Calu3 (cell line): ENCODE results near the gene SAMD4A. TPM values are rescaled to one million over a fixed set of nuclear protein-coding genes. Genes with fewer than 3 reads are reported as not detected.

Experiments
- BruUV-seq: library from RNA; stranded (reverse); fragments of 400-500 nt; replicated peaks from 2 replicates; lab custom pipeline; 2021; lab: Mats Ljungman, UMichigan
- CTCF ChIA-PET: fragments of 300-600 bp; sonication (Branson Sonifier 250); formaldehyde crosslinking; loops from one replicate; lab custom pipeline; 2022; ENCODE audit warnings: antibody characterized with exemption; lab: Charles Lee
- DNase-seq: peaks from one replicate; pipeline ENCODE4 v3.0.0; 2022
- H3K27ac Mint-ChIP-seq: one replicate; pipeline ENCODE4 v1.8.0; 2022; ENCODE audit warnings: mixed read lengths; ENCODE audit not compliant: unreplicated experiment
- H3K27me3 Mint-ChIP-seq: one replicate; pipeline ENCODE4 v1.8.0; 2022; ENCODE audit warnings: mixed read lengths; ENCODE audit not compliant: unreplicated experiment
- H3K36me3 Mint-ChIP-seq: one replicate; pipeline ENCODE4 v1.8.0; 2022; ENCODE audit warnings: mild to moderate bottlenecking, moderate library complexity, mixed read lengths; ENCODE audit not compliant: insufficient read depth, unreplicated experiment
- H3K4me1 Mint-ChIP-seq: one replicate; pipeline ENCODE4 v1.8.0; 2022; ENCODE audit warnings: mild to moderate bottlenecking, low read depth, mixed read lengths; ENCODE audit not compliant: unreplicated experiment
- H3K4me3 Mint-ChIP-seq: one replicate; pipeline ENCODE4 v1.8.0; 2022; ENCODE audit warnings: mild to moderate bottlenecking, low read depth, moderate library complexity, mixed read lengths; ENCODE audit not compliant: unreplicated experiment
- H3K9me3 Mint-ChIP-seq: one replicate; pipeline ENCODE4 v1.8.0; 2022; ENCODE audit warnings: low read depth, mixed read lengths; ENCODE audit not compliant: unreplicated experiment
- CTCF ChIP-seq: fragments of 200-600 bp; IDR thresholded peaks from one replicate; pipeline ENCODE4 v1.8.0; 2022; ENCODE audit warnings: antibody characterized with exemption; ENCODE audit not compliant: unreplicated experiment
- intact Hi-C: fragments of 100-400 bp; cut with micrococcal nuclease; formaldehyde crosslinking; loops from one replicate; pipeline ENCODE4 v1.10.0; 2022; ENCODE audit not compliant: unreplicated experiment
- total RNA-seq: library from RNA; stranded (reverse); gene quantifications from 2 replicates; pipeline ENCODE4 v1.2.3, GENCODE V29; 2022

Gene SAMD4A
- total RNA-seq, 1 experiment from 2014 or later: 14.4 TPM

- DNase-seq: no peak
- Mint-ChIP-seq H3K27ac (no peak overlapping the region), H3K4me3 (no peak overlapping the region), H3K4me1 (no peaks in the 10 kb centered on the region), H3K36me3 (no peaks in the 10 kb centered on the region), H3K27me3 (peaks cover 17% of the 10 kb centered on the region), H3K9me3 (peaks cover 3% of the 10 kb centered on the region)
- intact Hi-C loops: no loop called here
- no peak for TF ChIP-seq CTCF
- CTCF ChIA-PET: no interaction called here
- BruUV-seq: no TSS peak
Observed at GRCh38 chr14:54549862-54550261, 17.1 kb upstream of the SAMD4A start.

GRCh38 chr14:54550514-54550913 is 16.4 kb upstream of the SAMD4A start:
- Mint-ChIP-seq H3K4me3 (no peak overlapping the region), H3K9me3 (peaks cover 3% of the 10 kb centered on the region), H3K27ac (no peak overlapping the region), H3K27me3 (peaks cover 17% of the 10 kb centered on the region), H3K36me3 (no peaks in the 10 kb centered on the region), H3K4me1 (no peaks in the 10 kb centered on the region)
- intact Hi-C loops: no loop called here
- DNase-seq: no peak
- TF ChIP-seq CTCF: no peak
- CTCF ChIA-PET: no interaction called here
- no TSS peak for BruUV-seq

GRCh38 chr14:54554401-54554800 is 12.5 kb upstream of the SAMD4A start:
- no peak for DNase-seq
- Mint-ChIP-seq H3K4me1 (no peaks in the 10 kb centered on the region), H3K27me3 (no peaks in the 10 kb centered on the region), H3K9me3 (no peaks in the 10 kb centered on the region), H3K4me3 (no peak overlapping the region), H3K36me3 (no peaks in the 10 kb centered on the region), H3K27ac (peak overlapping the region; percentile 11)
- BruUV-seq: no TSS peak
- CTCF ChIA-PET: no interaction called here
- TF ChIP-seq CTCF: no peak
- intact Hi-C loops: no loop called here

- no peak for DNase-seq
- no peaks in the 10 kb centered on the region for H3K9me3 Mint-ChIP-seq
- no peaks in the 10 kb centered on the region for H3K27me3 Mint-ChIP-seq
- no peaks in the 10 kb centered on the region for H3K4me1 Mint-ChIP-seq
- no peak overlapping the region for H3K4me3 Mint-ChIP-seq
- intact Hi-C loops: no loop called here
- CTCF ChIA-PET: no interaction called here
- no peak for TF ChIP-seq CTCF
- H3K36me3 Mint-ChIP-seq: no peaks in the 10 kb centered on the region
- BruUV-seq: no TSS peak
- H3K27ac Mint-ChIP-seq: no peak overlapping the region
Observed at GRCh38 chr14:54555651-54556050, 11.3 kb upstream of the SAMD4A start.
